DOHH2 (cell line): ENCODE results near the gene CAMK2N1.
"Not testable (repeated sequence)": the region's sequence is repeated elsewhere in the genome, so short reads cannot be mapped to it uniquely, and the experiment has no call there.

Experiments
- H3F3A ChIP-seq: fragments of 200-600 bp; sonication (generic), shearing (Covaris generic); 2 replicates; pipeline ENCODE4 v1.6.0; 2016; ENCODE audit warnings: antibody characterized with exemption, mild to moderate bottlenecking; ENCODE audit not compliant: control insufficient read depth, insufficient read depth
- H3K27ac ChIP-seq: fragments of 200-600 bp; sonication (generic); 2 replicates; pipeline ENCODE4 v1.5.1; 2014; ENCODE audit warnings: low read depth, mild to moderate bottlenecking, low read length, moderate library complexity
- H3K27me3 ChIP-seq: fragments of 200-600 bp; sonication (generic); 2 replicates; pipeline ENCODE4 v1.6.1; 2014; ENCODE audit warnings: mild to moderate bottlenecking, low read length, mixed read lengths; ENCODE audit not compliant: control insufficient read depth
- H3K36me3 ChIP-seq: fragments of 200-600 bp; sonication (generic); 2 replicates; pipeline ENCODE4 v1.6.1; 2014; ENCODE audit warnings: mild to moderate bottlenecking, low read length, moderate library complexity, mixed read lengths; ENCODE audit not compliant: control insufficient read depth
- H3K4me1 ChIP-seq: fragments of 200-600 bp; sonication (generic); 2 replicates; pipeline ENCODE4 v1.6.1; 2014; ENCODE audit warnings: mild to moderate bottlenecking, low read length, mixed read lengths; ENCODE audit not compliant: control insufficient read depth
- H3K4me2 ChIP-seq: fragments of 200-600 bp; sonication (generic); 2 replicates; pipeline ENCODE4 v1.6.0; 2014; ENCODE audit warnings: mild to moderate bottlenecking, low read length, moderate library complexity
- H3K4me3 ChIP-seq: fragments of 200-600 bp; sonication (generic); 2 replicates; pipeline ENCODE4 v1.5.1; 2014; ENCODE audit warnings: mild to moderate bottlenecking, low read length, mixed read lengths
- H3K79me2 ChIP-seq: fragments of 200-600 bp; sonication (generic); 2 replicates; pipeline ENCODE4 v1.6.1; 2014; ENCODE audit warnings: mild to moderate bottlenecking, low read length, mixed read lengths; ENCODE audit not compliant: control insufficient read depth
- H3K9me2 ChIP-seq: fragments of 200-600 bp; sonication (generic); replicated peaks from 2 replicates; pipeline ENCODE4 v1.6.1; 2014; ENCODE audit warnings: mild to moderate bottlenecking, low read length, mixed read lengths; ENCODE audit not compliant: control insufficient read depth
- H3K9me3 ChIP-seq: fragments of 200-600 bp; sonication (generic); 2 replicates; pipeline ENCODE4 v1.6.1; 2014; ENCODE audit warnings: antibody characterized with exemption, low read length, mixed read lengths; ENCODE audit not compliant: control insufficient read depth, insufficient read depth
- H4K20me1 ChIP-seq: fragments of 200-600 bp; sonication (generic); 2 replicates; pipeline ENCODE4 v1.6.0; 2014; ENCODE audit warnings: low read depth, mild to moderate bottlenecking, antibody characterized with exemption, low read length, moderate library complexity; ENCODE audit not compliant: control insufficient read depth, insufficient read depth
- CTCF ChIP-seq: fragments of 200-600 bp; sonication (generic); IDR thresholded peaks from one replicate; pipeline ENCODE4 v1.5.1; 2014; ENCODE audit warnings: antibody characterized with exemption, mild to moderate bottlenecking, low read depth, low read length; ENCODE audit not compliant: poor library complexity, severe bottlenecking
- EZH2phosphoT487 ChIP-seq: fragments of 200-600 bp; sonication (generic); IDR thresholded peaks from 2 replicates; pipeline ENCODE4 v1.6.1; 2017; ENCODE audit warnings: borderline replicate concordance, mild to moderate bottlenecking, antibody characterized with exemption, low read length, moderate library complexity, mixed read lengths

The CAMK2N1 gene

GRCh38 chr1:20521960-20522861 lies 36.2 kb upstream of the CAMK2N1 start:
- no peaks in the 10 kb centered on the region for H3K79me2 ChIP-seq
- no peaks in the 10 kb centered on the region for H3F3A ChIP-seq
- H3K9me3 ChIP-seq = no peaks in the 10 kb centered on the region
- H3K4me2 ChIP-seq = 0 out of 2 replicates have a peak overlapping the region, but pooled peaks have one; percentile 17
- H3K4me3 ChIP-seq = no peak overlapping the region
- H3K4me1 ChIP-seq = no peaks in the 10 kb centered on the region
- TF ChIP-seq EZH2phosphoT487 (no peak), CTCF (peak; percentile 73)
- H3K36me3 ChIP-seq = no peaks in the 10 kb centered on the region
- no peaks in the 10 kb centered on the region for H4K20me1 ChIP-seq
- no peaks in the 10 kb centered on the region for H3K9me2 ChIP-seq
- no peak overlapping the region for H3K27ac ChIP-seq
- H3K27me3 ChIP-seq = 0 out of 2 replicates have a peak, but pooled peaks cover 3% of the 10 kb centered on the region

- H3K9me3 ChIP-seq, H3K36me3 ChIP-seq, H3K4me2 ChIP-seq, H3K9me2 ChIP-seq, H3F3A ChIP-seq, H3K4me1 ChIP-seq, H3K27ac ChIP-seq, H3K4me3 ChIP-seq, H4K20me1 ChIP-seq, H3K27me3 ChIP-seq, H3K79me2 ChIP-seq: not testable (repeated sequence)
Measured at GRCh38 chr1:20519609-20520262, 33.7 kb upstream of the CAMK2N1 start.

- H3F3A ChIP-seq = peaks cover 7% of the 10 kb centered on the region
- H3K36me3 ChIP-seq = no peaks in the 10 kb centered on the region
- no peaks in the 10 kb centered on the region for H3K9me3 ChIP-seq
- no peaks in the 10 kb centered on the region for H3K9me2 ChIP-seq
- no peak overlapping the region for H3K27ac ChIP-seq
- H3K4me2 ChIP-seq = peak overlapping the region; percentile 41
- no peaks in the 10 kb centered on the region for H3K27me3 ChIP-seq
- no peaks in the 10 kb centered on the region for H4K20me1 ChIP-seq
- H3K79me2 ChIP-seq = peaks cover 12% of the 10 kb centered on the region
- H3K4me1 ChIP-seq = peaks cover 35% of the 10 kb centered on the region
- H3K4me3 ChIP-seq = peak overlapping the region; percentile 5; the same call in 1 of the 2 replicates
- TF ChIP-seq EZH2phosphoT487 = no peak
- TF ChIP-seq CTCF = no peak
Measured at GRCh38 chr1:20511518-20512428, 25.8 kb upstream of the CAMK2N1 start.
